H1 (cell line): ENCODE measurements around the gene CLEC16A. TPM values are rescaled to one million over a fixed set of nuclear protein-coding genes. Genes with fewer than 3 reads are reported as not detected.

Source experiments
- ATF2 ChIP-seq: IDR thresholded peaks from 2 replicates; pipeline ENCODE4 v1.6.1; 2012; ENCODE audit warnings: low read length, inconsistent platforms
- BRCA1 ChIP-seq: IDR thresholded peaks from 2 replicates; pipeline ENCODE4 v1.6.1; 2012; ENCODE audit warnings: low read depth, low read length, improper control_type of control experiment
- FOSL1 ChIP-seq: IDR thresholded peaks from 2 replicates; pipeline ENCODE4 v1.6.1; 2011; ENCODE audit warnings: mild to moderate bottlenecking, low read depth, low read length, moderate library complexity; ENCODE audit not compliant: insufficient read depth
- JUND ChIP-seq: IDR thresholded peaks from 2 replicates; pipeline ENCODE4 v1.6.1; 2011; ENCODE audit warnings: mild to moderate bottlenecking, improper control_type of control experiment, low read length
- NANOG ChIP-seq: IDR thresholded peaks from 2 replicates; pipeline ENCODE4 v1.6.1; 2011; ENCODE audit warnings: low read length, low read depth, mild to moderate bottlenecking, inconsistent platforms; ENCODE audit not compliant: insufficient read depth, poor library complexity, severe bottlenecking
- SIN3A ChIP-seq, 2 experiments: IDR thresholded peaks in 1 of 2; conservative IDR thresholded peaks in 1 of 2; 2 replicates each; pipeline ENCODE4 v1.6.1; 2011 to 2012; ENCODE audit warnings: low read length in 2 of 2, improper control_type of control experiment in 1 of 2, low read depth in 1 of 2, mild to moderate bottlenecking in 1 of 2
- SIX5 ChIP-seq: IDR thresholded peaks from 2 replicates; pipeline ENCODE4 v1.6.1; 2011; ENCODE audit warnings: mild to moderate bottlenecking, low read depth, low read length
- SUZ12 ChIP-seq: fragments of 200-600 bp; sonication (generic); IDR thresholded peaks from 2 replicates; pipeline ENCODE4 v1.6.1; 2012; ENCODE audit warnings: mild to moderate bottlenecking, inconsistent platforms, low read length, moderate library complexity, mixed read lengths
- YY1 ChIP-seq: IDR thresholded peaks from 2 replicates; pipeline ENCODE4 v1.6.1; 2011; ENCODE audit warnings: low read depth, mild to moderate bottlenecking, low read length
- polyA plus RNA-seq, 7 experiments: library from polyadenylated mRNA; depleted of rRNA in 3 of 7; stranded (reverse) in 5 of 7; unstranded in 2 of 7; fragments of >200 nt in 5 of 7; fragments of 200-250 nt in 2 of 7; gene quantifications; 1 replicate in 5 of 7; 2 replicates in 1 of 7; 4 replicates in 1 of 7; pipeline versions ENCODE4 v1.2.1 to v1.2.3, GENCODE V29; 2011 to 2013; ENCODE audit warnings: missing spikeins in 2 of 7, mixed read lengths in 2 of 7
- total RNA-seq: library from RNA; stranded (reverse); fragmentation: NEBNext Ultra II Directional; extraction: Animal tissue kit (Norgen Biotek cat#: 25700); gene quantifications from 2 replicates; pipeline ENCODE4 v1.2.1, GENCODE V29; 2021

Gene CLEC16A
- total and polyA plus RNA-seq, 2 of the 8 experiments (the other 6 are each of a cell fraction or from before 2014, with no cell fraction given): 7.6 to 19.3 TPM

- TF ChIP-seq FOSL1 (no peak), SIN3A (conservative IDR thresholded peaks at IDR 0.05 in 1 of 2, IDR thresholded peaks at IDR 0.05 in 1 of 2; ENCODE audit: low read depth in 1 of 2, low read length in 2 of 2) (no peak), SUZ12 (no peak), JUND (no peak), YY1 (no peak), ATF2 (no peak), BRCA1 (no peak), SIX5 (no peak), NANOG (no peak)
- TF ChIP-seq, all 59 proteins: peak for 0
These were observed 197.3 kb downstream of the CLEC16A start (continued) for GRCh38 chr16:11141409-11142260.
